DOHH2 (cell line): ENCODE measurements around the gene TARS3.

Source experiments
- EZH2phosphoT487 ChIP-seq: fragments of 200-600 bp; sonication (generic); IDR thresholded peaks from 2 replicates; pipeline ENCODE4 v1.6.1; 2017; ENCODE audit warnings: borderline replicate concordance, mild to moderate bottlenecking, antibody characterized with exemption, low read length, moderate library complexity, mixed read lengths
- TF ChIP-seq, protein P1 (sequence below): fragments of 200-600 bp; sonication (generic); IDR thresholded peaks from one replicate; pipeline ENCODE4 v1.5.1; 2014; ENCODE audit warnings: antibody characterized with exemption, mild to moderate bottlenecking, low read depth, low read length; ENCODE audit not compliant: poor library complexity, severe bottlenecking

DNA sequence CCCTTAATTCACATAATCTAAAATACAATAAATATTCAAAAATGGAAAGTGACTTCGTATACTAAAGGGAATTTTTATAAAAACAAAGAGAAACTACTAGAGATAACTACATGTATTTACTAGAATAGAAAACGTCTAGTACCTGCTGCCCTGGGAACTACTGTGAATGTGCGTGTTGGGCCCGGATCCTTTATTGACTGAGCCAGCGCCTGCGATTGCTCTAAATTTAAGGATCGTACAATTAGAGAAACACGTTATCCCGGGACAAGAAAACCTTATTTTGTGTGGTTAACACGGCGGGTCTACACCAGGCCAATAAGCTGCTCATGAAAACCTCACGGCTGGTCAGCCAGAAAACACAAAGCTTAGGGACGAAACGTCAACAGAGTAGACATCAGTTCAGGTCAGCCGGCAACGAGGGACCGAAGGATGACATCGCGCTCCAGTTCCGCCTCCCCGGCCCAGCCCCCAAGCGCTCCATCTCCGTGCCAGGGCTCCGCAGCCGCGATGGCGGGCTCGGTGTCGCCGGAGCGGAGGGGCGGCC, 72.6 kb downstream of the TARS3 start:
- TF ChIP-seq, protein P1, sequence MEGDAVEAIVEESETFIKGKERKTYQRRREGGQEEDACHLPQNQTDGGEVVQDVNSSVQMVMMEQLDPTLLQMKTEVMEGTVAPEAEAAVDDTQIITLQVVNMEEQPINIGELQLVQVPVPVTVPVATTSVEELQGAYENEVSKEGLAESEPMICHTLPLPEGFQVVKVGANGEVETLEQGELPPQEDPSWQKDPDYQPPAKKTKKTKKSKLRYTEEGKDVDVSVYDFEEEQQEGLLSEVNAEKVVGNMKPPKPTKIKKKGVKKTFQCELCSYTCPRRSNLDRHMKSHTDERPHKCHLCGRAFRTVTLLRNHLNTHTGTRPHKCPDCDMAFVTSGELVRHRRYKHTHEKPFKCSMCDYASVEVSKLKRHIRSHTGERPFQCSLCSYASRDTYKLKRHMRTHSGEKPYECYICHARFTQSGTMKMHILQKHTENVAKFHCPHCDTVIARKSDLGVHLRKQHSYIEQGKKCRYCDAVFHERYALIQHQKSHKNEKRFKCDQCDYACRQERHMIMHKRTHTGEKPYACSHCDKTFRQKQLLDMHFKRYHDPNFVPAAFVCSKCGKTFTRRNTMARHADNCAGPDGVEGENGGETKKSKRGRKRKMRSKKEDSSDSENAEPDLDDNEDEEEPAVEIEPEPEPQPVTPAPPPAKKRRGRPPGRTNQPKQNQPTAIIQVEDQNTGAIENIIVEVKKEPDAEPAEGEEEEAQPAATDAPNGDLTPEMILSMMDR: no peak
- TF ChIP-seq EZH2phosphoT487: no peak
